SHP77 treated with DMSO at 0.1 percent for 48 hours (cell line): ENCODE measurements around the gene SLC6A11.

Source experiments
- DNase-seq: peaks from one replicate; lab custom pipeline; 2025; lab: John Stamatoyannopoulos, UW

SLC6A11 gene

DNA sequence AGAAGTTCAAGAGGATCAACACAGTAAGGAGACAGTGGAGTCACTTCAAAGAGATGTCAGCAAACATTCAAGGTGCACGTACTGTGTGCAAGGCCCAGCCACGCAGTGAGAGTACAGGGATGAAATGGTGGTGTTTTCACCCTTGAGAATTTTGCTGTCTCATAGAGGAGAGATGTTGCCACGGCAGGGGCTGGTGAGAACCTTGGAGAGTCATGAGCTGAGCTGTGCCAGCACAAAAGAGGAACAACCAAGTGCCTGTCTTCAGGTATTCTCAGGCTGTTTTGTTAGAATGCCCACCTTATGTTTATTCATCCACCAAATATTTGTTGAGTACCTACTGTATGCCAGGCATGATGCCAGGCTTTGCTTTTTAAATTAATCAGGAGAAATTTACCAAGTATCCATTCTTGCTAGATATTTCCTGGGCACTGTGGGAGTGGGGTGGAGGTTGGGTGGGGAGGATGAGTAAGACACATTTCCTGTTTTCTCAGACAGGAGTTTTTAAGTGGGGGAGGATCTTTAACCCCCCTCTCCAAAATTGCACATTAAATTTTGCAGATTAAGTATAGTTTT is 72.6 kb downstream of the SLC6A11 start:
- DNase-seq, result no peak

DNA sequence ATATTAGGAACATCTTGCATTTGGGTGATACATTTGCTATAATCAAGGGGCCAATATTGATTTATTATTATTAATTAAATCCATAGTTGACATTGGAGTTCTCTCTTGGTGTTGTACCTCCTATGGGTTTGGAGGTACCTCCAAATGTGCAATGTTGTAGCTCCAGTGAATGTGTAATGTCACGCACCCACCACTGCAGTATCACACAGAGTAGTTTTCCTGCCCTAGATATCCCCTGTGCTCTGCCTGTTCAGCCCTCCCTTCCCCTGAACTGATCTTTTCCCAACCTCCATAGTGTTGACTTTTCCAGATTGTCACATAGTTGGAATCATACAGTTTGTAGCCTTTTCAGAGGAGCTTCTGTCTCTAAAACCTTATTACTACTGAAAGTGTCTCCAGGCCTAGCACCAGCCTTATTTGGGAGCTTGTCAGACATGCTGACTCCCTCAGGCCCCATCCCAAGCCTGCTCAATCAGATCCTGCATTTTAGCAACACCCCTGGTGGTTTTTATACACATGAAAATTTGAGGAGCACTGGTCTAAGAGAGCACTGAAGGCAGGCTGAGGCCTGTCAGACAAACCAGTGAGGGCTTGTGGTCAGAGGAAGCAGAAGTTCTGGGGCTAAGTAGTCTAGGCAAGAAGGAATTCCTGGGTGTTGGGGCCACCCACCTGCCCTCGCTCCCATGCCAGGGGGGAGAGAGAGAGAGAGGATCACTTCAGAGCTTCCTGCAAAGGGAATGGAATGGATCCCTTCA is 73.4 kb downstream of the SLC6A11 start:
- no peak for DNase-seq

DNA sequence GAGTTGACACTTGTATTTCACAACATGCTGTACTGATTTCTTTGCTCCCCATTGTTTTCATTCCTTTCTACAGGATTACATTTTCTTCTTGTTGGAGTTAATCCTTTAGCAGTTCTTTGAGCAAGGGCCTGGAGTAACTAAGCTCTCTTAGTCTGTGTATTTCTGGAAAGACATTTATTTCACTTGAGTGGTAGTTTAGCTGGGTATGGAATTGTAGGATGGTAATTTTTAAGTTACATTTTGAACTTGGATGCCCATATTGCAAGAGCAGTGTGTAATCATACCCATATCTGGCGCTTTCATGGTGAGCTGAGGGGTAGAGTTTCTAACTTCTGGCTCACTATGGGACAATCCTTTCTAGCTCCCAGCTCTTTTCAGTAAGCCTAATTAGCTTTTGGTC is 74.6 kb downstream of the SLC6A11 start:
- no peak for DNase-seq

DNA sequence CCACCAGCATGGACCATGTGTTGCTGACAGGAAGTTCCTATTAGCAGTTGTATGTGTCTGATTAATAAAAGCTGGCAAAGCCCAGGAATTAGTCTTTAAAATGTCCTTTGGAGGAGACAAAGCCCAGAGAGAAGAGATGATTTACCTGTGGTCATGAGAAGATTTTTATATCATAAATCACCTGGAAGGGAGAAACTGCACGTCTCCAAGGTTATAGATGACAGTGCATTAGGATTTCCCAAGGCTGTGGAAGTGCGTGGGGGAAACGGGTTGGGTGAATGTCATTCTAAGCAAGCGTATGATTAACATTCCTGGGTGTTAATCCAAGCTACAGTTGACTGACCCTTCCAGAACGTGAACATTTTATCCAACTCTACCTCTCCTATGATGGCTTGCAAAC is 76.6 kb downstream of the SLC6A11 start:
- DNase-seq, result no peak

DNA sequence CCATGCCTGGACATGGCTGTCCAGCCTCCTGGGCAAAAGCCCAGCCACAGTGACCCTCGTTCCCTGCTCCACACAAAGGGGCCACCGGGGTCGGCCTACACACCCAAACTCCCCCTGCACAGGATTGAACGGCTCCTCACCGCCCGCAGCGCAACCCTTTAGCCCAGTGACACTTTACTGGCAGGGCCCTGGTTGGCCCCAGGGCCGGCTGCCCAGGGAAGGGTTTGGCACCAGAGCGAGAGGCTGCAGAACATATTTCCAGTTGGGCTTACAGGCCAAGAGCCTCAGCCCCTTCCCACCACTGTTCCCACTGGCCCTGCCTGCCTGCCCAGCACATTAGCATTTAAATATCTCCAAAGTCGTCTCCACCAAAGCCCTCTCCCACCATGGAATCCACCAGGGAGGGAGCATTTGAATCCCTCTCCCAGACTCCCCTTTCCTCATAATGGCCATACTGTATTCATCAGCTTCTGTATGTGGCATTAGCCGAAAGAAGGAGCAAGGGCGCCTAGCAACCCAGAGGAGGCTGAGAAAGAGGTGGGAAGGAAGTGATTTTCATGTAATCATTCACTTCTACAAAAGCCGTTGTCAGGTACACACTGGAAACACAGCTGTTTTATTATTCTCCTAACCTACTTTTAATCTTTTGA is 85.4 kb downstream of the SLC6A11 start:
- no peak for DNase-seq

DNA sequence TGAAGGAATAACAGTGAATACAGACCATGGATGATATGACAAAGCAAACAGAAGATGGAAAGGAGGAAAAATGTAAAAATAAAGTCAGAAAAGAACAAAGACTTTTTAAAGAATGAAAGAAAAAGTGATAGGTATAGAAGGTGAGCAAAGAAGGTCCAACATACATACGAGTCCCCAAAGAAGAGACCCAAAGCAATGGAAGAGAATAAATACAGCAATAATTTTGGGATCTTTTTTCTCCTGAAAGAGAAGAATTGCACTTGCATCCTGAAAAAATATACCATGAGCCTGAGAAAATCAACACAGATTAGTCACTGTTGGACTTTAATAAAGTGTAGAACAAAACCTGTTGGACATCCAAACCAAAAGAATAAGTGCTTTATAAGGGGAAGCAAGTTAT is 91.2 kb downstream of the SLC6A11 start:
- no peak for DNase-seq

DNA sequence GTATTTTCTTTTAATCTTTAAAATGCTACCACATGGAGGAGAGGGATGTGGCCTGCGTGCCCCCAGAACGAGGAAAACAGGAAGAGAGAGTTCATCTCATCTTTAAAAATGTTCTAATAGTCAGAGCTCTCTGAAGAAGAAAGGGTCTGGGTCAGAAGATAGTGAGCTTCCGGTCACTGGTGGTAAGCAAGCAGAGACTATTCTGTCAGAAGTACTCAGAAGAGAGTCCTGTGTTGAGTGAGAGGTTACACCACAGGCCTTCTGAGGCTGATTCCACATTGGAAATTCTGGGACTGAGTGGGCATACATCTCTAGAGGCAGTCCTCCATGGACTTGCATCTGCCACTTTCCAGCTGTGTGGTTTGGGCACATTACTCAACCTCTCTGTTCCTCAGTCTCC is 94.3 kb downstream of the SLC6A11 start:
- DNase-seq, result no peak

DNA sequence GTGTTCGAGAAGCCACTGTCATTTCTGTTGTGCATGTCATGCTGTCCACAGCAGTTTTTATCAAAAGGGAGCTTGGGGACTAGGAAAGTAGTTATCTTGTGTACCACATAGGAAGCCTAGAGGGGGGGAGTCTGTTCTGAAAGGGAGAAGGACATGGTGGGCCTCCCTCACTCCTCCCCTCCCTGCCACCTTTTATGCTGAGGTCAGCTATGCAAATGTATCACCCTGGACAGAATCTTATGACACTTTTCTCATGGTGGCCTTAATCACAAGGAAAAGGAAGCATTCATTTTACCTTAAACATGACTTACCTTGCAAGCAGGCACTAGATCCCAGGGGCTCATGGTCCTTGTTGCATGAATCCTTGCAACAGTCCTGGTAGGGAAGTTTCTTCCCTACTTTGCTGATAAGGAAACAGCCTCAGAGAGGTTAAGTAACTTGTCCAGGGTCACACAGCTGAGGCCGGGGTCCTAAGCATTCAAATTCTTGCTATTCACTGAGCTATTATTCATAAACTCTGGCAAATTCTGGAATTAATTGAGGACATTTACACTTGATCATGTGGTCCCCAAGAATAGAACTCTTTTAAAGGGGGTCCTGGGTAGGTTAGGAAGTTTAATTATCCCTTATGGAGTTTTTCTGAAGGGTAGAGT is 95.4 kb downstream of the SLC6A11 start:
- no peak for DNase-seq

DNA sequence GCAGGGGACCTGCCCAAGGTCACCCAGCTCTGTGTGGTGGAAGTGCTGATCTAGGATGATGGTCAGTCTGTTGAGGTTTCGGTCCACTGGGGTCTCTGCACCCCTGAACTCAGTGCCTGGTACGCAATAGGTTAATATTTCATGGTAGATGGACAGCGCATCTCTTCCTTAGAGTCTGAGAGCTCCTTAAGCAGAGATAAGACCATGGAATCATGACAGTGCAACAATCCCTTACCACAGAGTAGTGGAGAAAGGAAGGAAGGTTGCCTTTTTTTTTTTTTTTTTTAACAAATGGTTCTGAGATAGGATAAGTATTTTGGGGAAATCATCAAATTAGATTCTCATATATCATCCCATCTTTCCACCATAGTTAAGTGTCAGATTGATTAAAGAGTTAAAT is 96.8 kb downstream of the SLC6A11 start:
- no peak for DNase-seq

DNA sequence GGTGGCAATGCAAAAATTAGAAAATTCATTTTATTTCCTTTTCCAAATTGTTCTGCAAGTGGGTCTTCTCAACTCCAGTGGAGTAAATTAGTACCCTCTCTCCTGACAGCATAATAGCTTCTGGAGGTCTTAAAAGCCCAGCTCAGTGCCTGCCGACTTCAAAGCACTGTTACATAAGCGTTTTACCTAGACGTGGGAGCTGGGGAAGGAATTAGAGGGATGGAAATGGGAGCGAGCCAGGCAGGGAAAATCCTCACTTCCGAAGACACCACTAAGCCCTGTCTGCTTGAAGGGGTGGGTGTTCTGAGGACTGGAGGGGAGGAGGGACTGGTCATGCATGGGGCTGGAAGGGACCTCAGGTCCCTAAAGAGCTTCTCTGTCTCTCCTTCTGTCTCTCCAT is 99.3 kb downstream of the SLC6A11 start:
- no peak for DNase-seq

DNA sequence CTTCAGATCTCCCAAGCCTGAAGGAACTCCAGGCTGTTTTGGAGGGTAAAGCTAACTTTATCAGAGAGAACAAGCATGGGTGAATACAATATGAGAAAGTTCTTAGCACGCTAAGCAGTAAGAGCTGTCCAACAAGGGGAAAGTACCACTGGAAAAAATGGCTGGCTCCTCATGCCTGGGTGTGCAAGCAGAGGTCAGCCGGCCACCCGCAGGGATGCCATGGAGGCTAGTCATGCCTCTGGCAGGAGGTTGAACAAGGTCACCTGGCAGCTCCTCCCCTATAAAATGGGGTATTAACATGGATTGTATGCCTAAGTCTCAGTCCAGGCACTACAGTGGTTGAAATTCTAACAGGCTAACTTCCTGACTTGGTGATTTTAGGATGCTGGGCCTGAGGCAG is 101.1 kb downstream of the SLC6A11 start:
- DNase-seq, result no peak

DNA sequence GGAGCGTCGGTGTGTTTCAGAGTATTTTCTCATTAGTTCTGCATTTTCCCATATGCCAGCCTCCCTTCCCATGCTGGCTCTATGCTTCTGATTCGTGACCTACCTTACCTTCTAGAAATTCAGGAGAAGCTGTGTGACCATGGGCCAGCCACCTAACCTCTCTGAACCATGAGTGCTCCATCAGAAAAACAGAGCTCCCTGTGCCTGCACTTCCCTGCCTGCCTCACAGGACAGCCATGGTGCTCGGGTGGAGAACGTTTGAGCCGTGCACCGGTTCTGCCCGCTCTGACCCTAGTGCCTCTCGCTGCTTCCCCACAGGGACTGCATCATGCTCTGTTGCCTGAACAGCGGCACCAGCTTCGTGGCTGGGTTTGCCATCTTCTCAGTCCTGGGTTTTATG is 102.0 kb downstream of the SLC6A11 start:
- DNase-seq, result no peak

DNA sequence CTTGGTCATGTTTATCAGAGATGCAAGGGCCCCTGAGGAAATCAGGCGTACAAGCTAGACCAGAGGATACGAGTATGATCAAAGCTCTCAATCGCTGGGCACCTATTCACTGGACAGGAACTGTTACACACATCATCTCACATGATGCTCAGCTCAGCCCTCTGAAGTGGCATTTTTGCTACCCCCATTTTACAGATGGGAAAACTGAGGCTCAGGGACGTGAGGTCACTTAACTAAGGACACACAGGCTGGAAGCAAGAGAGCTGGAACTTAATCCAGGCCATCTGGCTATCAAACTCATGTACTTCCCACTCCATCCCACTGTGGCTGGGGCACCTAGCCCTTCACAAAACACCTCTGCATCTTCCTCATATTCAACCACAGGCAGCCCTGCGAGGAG is 103.6 kb downstream of the SLC6A11 start:
- DNase-seq, result no peak

DNA sequence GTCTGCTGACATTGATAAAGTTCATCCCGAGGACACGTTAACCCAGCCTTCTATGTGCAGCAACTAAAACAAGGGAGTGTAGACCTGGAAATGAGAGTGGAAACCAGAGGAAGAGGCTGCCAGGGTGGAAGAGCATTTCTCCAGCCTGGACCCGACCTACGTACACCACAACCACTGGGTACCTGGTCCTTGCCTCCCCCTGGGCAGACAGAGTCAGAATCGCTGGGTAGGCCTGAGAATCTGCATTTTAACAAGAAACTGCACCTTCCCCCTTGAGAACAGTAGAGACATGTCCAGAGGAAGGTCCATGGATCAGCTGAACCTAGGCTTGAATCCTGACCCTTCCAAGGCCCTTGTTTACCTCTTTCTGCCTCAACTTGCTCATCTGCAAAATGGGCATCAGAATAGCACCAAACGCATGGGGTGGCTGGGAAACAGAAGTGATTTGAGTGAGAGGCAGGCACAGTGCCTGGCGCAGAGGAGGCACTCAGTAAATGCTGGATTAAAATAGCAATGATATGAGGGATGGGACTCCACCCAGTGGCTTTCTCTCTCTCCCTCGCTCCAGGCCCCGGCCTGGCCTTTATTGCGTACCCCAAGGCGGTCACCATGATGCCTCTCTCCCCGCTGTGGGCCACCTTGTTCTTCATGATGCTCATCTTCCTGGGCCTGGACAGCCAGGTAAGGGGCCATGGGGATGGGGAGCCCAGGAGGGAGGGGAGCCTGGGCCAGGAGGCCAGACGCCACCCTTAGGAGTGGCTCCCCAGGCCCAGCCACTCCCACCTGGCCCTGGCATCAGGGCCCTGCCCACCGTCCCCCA is 109.6 kb downstream of the SLC6A11 start:
- DNase-seq, result no peak

DNA sequence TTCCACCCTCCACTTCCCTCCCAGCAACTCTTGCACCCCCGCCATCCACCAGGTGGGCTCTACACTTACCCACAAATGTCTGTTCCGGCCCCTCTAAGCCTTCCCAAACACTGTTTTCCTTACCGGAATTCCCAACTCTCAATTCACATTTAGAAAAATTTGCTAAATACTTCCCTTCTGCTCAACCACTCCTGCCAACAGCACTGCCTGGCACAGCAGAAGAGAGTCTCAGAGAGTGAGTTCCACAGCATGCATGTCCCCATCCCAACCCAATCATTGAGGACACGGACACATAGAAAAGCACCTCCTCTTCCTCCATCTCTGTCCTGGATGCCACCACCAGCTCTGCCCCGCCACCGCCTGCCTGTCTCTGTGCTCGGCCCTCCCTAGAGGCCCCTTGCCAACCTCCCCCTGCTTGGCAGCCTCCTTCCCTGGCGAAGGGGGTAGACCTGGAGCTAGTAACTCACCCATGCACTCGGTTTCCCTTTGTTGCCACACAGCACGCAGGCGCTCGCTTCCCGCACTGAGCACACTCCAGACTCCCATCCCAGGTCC is 110.3 kb downstream of the SLC6A11 start:
- DNase-seq, result no peak

DNA sequence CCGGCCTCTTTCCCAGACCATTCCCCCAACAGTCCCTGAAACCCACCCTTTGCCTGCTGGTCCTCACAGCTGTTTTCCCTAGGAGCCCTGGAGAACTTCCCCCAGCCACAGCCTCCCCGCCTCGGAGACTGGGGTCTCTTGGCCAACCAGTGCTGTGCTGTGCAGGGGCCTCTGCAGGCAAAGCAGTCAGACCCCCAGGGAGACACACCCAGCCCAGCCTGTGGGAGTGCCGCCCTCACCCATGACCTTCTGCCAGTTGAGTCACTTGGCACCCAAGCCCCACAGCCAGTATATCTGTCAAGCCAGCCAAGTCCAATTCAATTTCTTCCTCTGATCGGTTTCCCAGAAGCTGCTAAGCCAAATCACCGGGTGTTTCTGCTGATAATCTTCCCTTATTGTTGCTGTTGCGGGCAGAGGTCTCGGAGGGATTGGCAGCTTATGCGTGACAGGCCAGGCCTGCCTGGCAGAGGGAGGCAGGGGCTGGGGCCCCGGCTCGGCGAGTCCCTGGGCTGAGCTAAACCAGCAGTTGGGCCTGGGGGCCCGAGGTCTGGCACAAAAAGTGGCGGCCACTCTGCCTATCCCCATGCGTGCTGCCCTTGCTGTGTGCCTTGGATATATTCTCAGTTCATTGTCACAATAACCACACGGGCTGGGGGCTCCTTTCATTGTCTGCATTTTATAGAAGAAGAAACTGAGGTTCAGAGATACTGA is 110.9 kb downstream of the SLC6A11 start:
- DNase-seq, result no peak

DNA sequence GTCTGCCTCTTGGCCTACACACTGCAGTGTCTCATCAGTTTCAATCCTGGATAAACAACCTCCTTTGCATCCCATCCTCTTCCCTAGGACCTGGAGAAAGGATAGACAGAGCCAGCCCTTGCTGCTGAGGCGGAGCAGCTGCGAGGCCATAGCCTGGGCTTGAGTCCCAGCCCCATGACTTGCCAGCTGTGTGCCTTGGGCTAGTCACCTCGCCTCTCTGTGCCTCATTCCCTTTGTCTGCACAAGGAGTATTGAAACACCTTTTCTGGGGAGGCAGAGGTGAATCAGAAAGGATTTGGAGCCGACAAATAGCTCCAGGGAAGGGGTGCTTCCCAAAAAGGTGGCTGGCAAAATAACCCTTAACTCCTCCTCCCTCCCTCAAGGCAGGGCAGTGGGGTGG is 111.5 kb downstream of the SLC6A11 start:
- no peak for DNase-seq

DNA sequence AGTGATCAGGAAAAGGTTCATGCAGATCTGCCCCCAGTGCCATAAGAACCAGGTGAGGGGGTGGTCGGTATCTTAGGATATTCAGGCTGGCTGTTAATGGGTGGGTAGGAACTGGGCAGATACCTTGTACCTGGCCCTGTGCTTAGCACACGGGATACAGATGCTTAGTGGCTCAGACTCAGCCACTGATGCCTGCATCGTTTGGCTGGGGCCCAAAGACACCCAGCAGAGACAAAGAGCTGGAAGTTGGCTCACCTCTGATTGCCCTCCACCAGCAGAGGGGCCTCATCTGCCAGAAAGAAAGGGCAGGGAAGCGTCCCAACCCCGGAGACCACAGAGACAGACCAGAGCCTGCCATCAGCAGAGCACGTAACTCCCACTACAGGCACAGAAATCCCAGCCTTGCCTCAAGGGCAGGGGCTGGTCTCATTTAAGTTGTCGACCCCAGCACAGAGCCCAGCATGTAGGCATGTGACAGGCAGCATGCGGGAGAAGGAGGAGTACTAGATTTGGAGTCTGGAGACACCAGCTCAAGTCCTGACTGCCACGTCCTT is 112.5 kb downstream of the SLC6A11 start:
- DNase-seq, result no peak

DNA sequence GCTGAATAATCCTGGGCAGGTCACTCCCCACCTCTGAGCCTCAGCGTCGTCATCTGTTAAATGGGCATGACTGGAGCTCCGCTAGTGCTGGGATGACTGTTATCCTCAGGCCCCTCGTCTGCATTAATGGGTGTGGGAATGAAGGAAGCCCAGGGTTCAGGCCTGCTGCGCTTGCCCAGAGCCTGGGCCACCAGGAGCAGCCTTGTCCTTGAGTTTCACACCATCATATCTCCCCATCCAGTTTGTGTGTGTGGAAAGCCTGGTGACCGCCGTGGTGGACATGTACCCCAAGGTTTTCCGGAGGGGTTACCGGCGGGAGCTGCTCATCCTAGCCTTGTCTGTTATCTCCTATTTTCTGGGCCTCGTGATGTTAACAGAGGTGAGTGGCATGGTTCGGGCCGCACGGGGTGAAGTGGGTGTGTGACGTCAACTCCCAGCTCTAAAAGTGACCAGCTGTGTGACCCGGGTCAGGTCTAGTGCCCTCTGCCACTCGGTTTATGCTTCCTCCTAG is 113.0 kb downstream of the SLC6A11 start:
- no peak for DNase-seq

DNA sequence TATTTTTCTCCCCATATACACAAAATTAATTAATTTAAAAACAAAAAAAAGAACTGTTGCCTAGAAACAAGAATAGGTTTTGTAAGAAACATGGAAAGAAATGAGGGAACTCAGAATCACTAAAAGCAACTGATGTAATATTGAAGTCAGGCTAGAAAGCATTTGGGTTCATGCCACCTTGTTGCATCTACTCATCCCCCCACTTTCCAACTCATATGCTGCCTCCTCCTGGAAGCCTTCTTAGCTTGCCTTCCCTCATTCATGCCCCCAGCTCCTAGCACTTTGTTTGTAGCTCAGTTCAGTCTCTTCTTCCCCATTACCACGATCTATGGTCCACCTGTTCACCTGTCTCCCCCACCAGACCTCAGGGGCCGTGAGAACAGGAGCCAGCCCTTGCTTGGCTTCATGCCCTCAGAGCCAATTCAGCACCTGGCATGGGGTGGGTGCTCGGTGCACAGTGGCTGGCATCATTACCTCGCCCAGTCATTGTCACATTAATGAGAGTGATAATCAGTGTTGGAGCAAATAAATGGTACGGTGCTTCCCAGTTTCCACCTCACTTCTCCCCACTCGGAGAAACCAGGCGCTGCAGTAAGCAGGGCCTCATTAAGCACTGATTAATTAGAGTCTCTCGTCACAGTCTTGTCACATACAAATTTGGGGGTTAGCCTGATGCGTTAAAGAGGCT is 114.1 kb downstream of the SLC6A11 start:
- no peak for DNase-seq
